ENCODE results near the gene RMND5B. TPM values are rescaled to one million over a fixed set of nuclear protein-coding genes. Genes with fewer than 3 reads are reported as not detected.

RMND5B gene
- total RNA-seq, 2 donors from 2014 or later: 36.0 to 36.9 TPM

GRCh38 chr5:178093134-178093533 lies 37.7 kb upstream of the RMND5B start:
- TF ChIP-seq, protein P1, sequence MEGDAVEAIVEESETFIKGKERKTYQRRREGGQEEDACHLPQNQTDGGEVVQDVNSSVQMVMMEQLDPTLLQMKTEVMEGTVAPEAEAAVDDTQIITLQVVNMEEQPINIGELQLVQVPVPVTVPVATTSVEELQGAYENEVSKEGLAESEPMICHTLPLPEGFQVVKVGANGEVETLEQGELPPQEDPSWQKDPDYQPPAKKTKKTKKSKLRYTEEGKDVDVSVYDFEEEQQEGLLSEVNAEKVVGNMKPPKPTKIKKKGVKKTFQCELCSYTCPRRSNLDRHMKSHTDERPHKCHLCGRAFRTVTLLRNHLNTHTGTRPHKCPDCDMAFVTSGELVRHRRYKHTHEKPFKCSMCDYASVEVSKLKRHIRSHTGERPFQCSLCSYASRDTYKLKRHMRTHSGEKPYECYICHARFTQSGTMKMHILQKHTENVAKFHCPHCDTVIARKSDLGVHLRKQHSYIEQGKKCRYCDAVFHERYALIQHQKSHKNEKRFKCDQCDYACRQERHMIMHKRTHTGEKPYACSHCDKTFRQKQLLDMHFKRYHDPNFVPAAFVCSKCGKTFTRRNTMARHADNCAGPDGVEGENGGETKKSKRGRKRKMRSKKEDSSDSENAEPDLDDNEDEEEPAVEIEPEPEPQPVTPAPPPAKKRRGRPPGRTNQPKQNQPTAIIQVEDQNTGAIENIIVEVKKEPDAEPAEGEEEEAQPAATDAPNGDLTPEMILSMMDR (conservative IDR thresholded peaks at IDR 0.05): no peak
- Histone ChIP-seq H3K4me1 (ENCODE audit: control insufficient read depth, insufficient read depth, low read length) (no peaks in the 10 kb centered on the region), H3K9me3 (ENCODE audit: control insufficient read depth, low read length) (peaks cover 7% of the 10 kb centered on the region), H3K4me3 (ENCODE audit: low read length) (no peak overlapping the region), H3K36me3 (ENCODE audit: control insufficient read depth, insufficient read depth, low read length) (no peaks in the 10 kb centered on the region), H3K9ac (ENCODE audit: extremely low read depth, low read length, poor library complexity, severe bottlenecking) (no peak overlapping the region), H3K27ac (ENCODE audit: low read depth, low read length) (no peak overlapping the region), H3K27me3 (ENCODE audit: control insufficient read depth, insufficient read depth, low read length, poor library complexity, severe bottlenecking) (no peaks in the 10 kb centered on the region)
- Mint-ChIP-seq H3K4me3 (no peak overlapping the region), H3K4me1 (no peaks in the 10 kb centered on the region), H3K27me3 (ENCODE audit: insufficient read depth) (peaks cover 6% of the 10 kb centered on the region), H3K36me3 (ENCODE audit: low read depth) (peaks cover 2% of the 10 kb centered on the region), H3K9me3 (peaks cover 26% of the 10 kb centered on the region), H3K27ac (no peak overlapping the region)
- WGBS, 2 experiments (ENCODE audit: insufficient coverage in 1 of 2, insufficient read length in 1 of 2): 71 to 90% methylated on average over 2 of the region's 2 CpGs
- no peak for DNase-seq

DNA sequence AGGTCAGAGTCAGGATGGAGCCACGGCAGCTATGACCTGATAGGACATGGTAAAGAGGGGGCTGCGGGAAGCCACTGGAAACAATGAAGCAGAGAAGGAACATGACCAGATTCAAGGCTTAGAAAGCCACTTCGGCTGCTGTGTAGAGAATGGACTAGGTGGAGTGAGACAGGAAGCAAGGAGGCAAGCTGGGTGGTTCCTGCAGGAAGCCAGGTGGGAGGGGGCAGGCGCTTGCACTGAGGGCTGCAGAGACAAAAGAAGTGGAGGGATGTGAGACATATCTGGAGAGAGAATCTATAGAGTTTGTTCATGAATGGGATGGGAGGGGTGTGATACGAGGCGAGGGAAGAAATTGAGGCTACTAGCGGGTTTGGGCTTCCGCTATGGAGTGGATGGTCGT lies 36.5 kb upstream of the RMND5B start:
- no peak overlapping the region for H3K27ac ChIP-seq (ENCODE audit: low read depth, low read length)
- H3K4me3 Mint-ChIP-seq: no peak overlapping the region
- no peak for DNase-seq

DNA sequence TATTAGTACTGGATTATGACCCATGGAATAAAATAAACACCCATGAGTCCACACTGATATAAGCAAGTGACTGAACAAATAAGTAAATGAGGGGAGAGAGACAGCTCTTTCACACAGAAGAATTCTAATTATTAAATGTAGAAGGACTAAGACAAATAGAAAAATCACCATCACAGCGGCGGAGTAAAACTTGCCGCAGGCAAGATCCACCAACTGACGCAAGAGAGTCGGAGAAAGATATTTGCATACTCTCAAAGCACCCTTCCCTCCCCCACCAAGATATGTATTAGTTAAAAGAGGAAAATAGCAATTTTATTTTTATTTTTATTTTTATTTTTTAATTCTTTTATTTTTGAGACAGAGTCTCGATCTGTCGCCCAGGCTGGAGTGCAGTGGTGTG lies 32.1 kb upstream of the RMND5B start:
- TF ChIP-seq, protein P1 (conservative IDR thresholded peaks at IDR 0.05): no peak
- H3K27me3 Mint-ChIP-seq (ENCODE audit: insufficient read depth): peaks cover 6% of the 10 kb centered on the region
- H3K27ac ChIP-seq (ENCODE audit: low read depth, low read length): no peak overlapping the region
- H3K4me3 Mint-ChIP-seq: no peak overlapping the region
- no peak overlapping the region for H3K27ac Mint-ChIP-seq
- WGBS, 2 experiments (ENCODE audit: insufficient coverage in 1 of 2, insufficient read length in 1 of 2): 93 to 100% methylated on average over 2 to 7 of the region's 7 CpGs
- H3K9ac ChIP-seq (ENCODE audit: extremely low read depth, low read length, poor library complexity, severe bottlenecking): no peak overlapping the region
- no peaks in the 10 kb centered on the region for H3K9me3 ChIP-seq (ENCODE audit: control insufficient read depth, low read length)
- H3K9me3 Mint-ChIP-seq: peaks cover 13% of the 10 kb centered on the region
- no peaks in the 10 kb centered on the region for H3K27me3 ChIP-seq (ENCODE audit: control insufficient read depth, insufficient read depth, low read length, poor library complexity, severe bottlenecking)
- no peaks in the 10 kb centered on the region for H3K36me3 ChIP-seq (ENCODE audit: control insufficient read depth, insufficient read depth, low read length)
- no peak overlapping the region for H3K4me3 ChIP-seq (ENCODE audit: low read length)
- no peak for DNase-seq
- H3K4me1 ChIP-seq (ENCODE audit: control insufficient read depth, insufficient read depth, low read length): no peaks in the 10 kb centered on the region
- H3K36me3 Mint-ChIP-seq (ENCODE audit: low read depth): peaks cover 2% of the 10 kb centered on the region
- H3K4me1 Mint-ChIP-seq: no peaks in the 10 kb centered on the region

More for the DNA sequence above, 36.5 kb upstream of the RMND5B start:
- H3K36me3 Mint-ChIP-seq (ENCODE audit: low read depth): peaks cover 2% of the 10 kb centered on the region
- TF ChIP-seq, protein P1 (conservative IDR thresholded peaks at IDR 0.05): no peak
- Histone ChIP-seq H3K9me3 (ENCODE audit: control insufficient read depth, low read length) (peaks cover 7% of the 10 kb centered on the region), H3K27me3 (ENCODE audit: control insufficient read depth, insufficient read depth, low read length, poor library complexity, severe bottlenecking) (no peaks in the 10 kb centered on the region), H3K4me1 (ENCODE audit: control insufficient read depth, insufficient read depth, low read length) (no peaks in the 10 kb centered on the region), H3K36me3 (ENCODE audit: control insufficient read depth, insufficient read depth, low read length) (no peaks in the 10 kb centered on the region), H3K9ac (ENCODE audit: extremely low read depth, low read length, poor library complexity, severe bottlenecking) (no peak overlapping the region), H3K4me3 (ENCODE audit: low read length) (no peak overlapping the region)
- WGBS, 2 experiments (ENCODE audit: insufficient coverage in 1 of 2, insufficient read length in 1 of 2): 91 to 93% methylated on average over 9 of the region's 9 CpGs
- H3K4me1 Mint-ChIP-seq: no peaks in the 10 kb centered on the region
- no peak overlapping the region for H3K27ac Mint-ChIP-seq
- peaks cover 6% of the 10 kb centered on the region for H3K27me3 Mint-ChIP-seq (ENCODE audit: insufficient read depth)
- H3K9me3 Mint-ChIP-seq: peaks cover 26% of the 10 kb centered on the region

All from endodermal cell (in vitro differentiated cells).